ENCODE data around the gene DLEU7.

DNA sequence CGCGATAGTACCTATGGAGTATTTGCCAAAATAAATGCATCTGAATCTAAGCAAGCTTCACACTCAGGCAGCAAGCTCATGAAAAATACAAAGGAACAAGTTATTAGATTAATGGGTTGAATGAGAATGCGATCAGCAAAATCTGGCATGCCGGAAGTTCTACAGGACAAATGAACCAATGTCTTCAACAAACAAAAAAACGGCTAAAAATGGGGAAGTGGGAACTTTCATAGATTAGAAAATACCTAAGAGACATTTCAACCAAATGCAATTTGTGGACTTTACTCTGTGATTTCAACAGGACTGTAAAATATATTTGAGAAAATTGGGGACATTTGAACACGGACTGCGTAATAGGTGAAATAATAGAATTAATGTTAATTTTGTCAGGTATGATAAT lies 43.7 kb upstream of the DLEU7 start:
- TF ChIP-seq CTCF (IDR thresholded peaks at IDR 0.05; ENCODE audit: insufficient read depth, low read depth, low read length), result no peak
- no peak for TF ChIP-seq EZH2 (IDR thresholded peaks at IDR 0.05; ENCODE audit: insufficient read depth, low read length)

Data from astrocyte (in vitro differentiated cells and primary cell).